Myocyte (in vitro differentiated cells): Measurements from ENCODE around the gene SNTG2. TPM values are rescaled to one million over a fixed set of nuclear protein-coding genes. Genes with fewer than 3 reads are reported as not detected.

Source experiments
- DNase-seq: peaks from one replicate; pipeline ENCODE4 v3.0.0-alpha.2; 2012; ENCODE audit warnings: low read depth
- total RNA-seq: library from RNA; depleted of rRNA; stranded (reverse); fragments of >200 nt; gene quantifications from 2 replicates; pipeline ENCODE4 v1.2.3, GENCODE V29; 2014

Gene SNTG2
- total RNA-seq, 1 donor from 2014 or later = not detected

GRCh38 chr2:1137913-1138391 lies 187.3 kb downstream of the SNTG2 start:
- DNase-seq = no peak

DNA sequence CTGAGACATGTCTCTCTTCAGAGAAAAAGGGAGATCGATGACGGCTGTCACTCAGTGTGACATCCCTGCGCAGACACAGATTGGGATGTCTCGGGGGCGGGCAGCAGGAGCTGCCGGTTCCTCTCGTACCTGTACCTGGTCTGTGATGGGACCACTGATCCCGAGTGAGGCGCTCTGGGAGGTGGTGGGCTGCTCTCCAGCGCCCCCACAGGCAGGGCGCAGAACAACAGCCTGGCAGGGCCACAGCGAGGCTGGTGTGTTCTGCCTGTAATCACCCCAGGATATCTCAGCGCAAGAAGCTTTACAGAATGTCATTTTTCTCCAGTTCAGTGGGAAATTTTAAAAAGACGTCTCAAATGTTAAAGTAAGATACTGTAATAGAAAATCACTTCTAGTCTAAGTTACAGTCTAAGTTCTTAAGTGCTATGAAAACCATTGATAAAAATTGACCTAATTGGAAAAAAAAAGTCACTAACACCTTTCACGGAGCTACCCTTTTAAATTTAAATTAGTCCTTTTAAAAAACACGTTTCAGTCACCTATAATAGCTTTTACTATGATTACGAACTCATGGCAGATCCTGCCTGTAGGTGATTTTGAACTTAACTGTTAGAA lies 189.8 kb downstream of the SNTG2 start:
- peak; percentile 8 for DNase-seq

- no peak for DNase-seq
Observed at GRCh38 chr2:1141079-1141478, 190.4 kb downstream of the SNTG2 start.

GRCh38 chr2:1143129-1143528 lies 192.5 kb downstream of the SNTG2 start:
- DNase-seq = no peak

GRCh38 chr2:1147873-1148612 lies 197.4 kb downstream of the SNTG2 start:
- no peak for DNase-seq

GRCh38 chr2:1150724-1151511 lies 200.3 kb downstream of the SNTG2 start:
- DNase-seq = no peak

GRCh38 chr2:1152375-1152774 lies 201.7 kb downstream of the SNTG2 start:
- no peak for DNase-seq

DNA sequence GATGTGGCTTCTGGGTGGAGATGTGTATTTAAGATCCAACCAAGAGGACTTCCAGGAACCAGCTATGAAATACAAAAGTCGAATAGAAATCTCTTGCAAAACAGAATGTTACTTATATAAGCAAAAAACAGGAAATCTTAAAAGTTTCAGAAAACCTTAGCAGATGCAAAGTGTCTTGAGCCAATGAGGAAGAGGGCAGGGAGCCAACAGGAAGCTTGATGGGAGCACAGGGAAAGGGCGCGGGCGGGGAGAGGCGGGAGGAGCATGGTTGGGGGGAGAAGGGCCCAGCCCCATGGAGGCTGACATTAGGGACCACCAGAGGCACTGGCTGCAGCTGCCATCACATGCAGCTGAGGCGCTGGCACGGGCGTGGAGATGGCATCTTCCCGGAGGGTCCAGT lies 203.3 kb downstream of the SNTG2 start:
- no peak for DNase-seq

GRCh38 chr2:1154710-1155594 lies 204.3 kb downstream of the SNTG2 start:
- no peak for DNase-seq

DNA sequence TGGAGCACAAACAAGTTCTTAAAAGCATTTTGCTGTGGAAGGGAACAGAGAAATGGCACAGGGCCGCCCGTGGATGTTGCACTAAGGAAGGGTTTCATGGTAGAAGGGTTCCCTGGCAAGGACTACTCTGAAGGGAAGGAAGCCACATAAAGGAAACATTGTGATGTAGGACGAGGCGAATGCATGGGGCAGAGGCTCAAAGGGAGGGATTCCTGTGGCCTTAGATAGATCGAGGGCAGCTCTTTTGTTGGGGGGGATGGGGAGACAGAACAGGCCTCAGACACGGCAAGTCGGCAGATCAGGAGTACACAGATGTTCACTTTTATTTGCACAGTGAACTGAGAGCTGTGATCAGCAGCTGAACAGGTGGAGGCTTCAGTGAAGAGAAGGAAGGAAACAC lies 205.4 kb downstream of the SNTG2 start:
- DNase-seq = no peak

DNA sequence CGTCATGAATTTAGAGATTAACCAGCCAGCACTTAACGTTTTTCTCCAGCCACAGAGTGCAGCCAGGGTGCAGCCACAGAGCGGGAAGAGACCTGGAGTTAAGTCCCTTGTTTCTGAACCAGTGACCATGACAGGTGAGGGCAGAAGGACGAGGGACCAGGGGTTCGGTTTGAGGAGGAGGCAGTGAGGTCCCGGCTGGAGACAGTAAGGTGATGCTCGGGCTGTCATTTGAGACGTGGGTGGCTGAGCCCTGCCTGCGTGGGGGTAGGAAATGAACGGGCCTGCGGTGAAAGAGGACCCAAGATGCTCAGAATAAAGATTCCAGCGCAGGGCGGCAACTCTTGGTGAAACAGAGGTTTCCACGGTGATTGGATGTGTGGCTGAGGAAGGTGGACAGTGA lies 205.9 kb downstream of the SNTG2 start:
- no peak for DNase-seq

DNA sequence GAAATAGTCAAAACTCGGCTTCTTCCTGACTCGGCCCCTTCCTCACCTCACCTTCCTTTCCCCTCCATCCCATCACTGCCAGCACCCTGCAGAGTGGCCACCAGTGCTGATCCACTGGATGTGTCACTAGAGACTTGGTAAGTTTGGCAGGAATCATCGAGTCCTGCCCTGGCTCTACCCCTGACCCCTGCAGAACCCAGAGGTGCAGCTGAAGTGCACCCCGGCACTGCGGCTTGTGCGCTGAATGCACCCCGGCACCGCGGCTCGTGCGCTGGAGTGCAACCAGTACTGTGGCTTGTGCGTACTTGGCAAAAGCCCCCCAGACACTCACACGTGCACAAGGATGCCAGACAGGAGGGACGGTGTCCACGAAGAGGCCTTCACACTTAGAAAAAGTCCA lies 206.5 kb downstream of the SNTG2 start:
- no peak for DNase-seq

DNA sequence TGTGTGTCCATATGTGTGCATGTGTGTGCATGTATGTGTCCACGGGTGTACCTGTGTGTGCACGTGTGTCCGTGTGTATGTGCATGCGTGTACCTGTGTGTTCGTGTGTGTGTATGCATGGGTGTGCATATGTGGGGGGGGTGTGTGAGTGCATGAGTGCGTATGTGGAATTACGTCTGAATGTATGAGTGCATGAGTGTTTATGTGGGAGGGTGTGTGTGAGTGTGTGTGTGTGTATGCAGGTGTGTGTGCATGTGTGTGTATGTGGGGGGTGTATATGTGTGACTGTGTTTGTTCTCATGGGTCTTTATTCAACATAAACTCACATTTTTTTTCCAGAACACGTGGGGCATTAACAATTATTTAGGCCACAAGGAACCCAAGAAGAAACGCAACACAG lies 208.4 kb downstream of the SNTG2 start:
- DNase-seq = no peak

GRCh38 chr2:1162246-1162645 lies 211.6 kb downstream of the SNTG2 start:
- DNase-seq = no peak

DNA sequence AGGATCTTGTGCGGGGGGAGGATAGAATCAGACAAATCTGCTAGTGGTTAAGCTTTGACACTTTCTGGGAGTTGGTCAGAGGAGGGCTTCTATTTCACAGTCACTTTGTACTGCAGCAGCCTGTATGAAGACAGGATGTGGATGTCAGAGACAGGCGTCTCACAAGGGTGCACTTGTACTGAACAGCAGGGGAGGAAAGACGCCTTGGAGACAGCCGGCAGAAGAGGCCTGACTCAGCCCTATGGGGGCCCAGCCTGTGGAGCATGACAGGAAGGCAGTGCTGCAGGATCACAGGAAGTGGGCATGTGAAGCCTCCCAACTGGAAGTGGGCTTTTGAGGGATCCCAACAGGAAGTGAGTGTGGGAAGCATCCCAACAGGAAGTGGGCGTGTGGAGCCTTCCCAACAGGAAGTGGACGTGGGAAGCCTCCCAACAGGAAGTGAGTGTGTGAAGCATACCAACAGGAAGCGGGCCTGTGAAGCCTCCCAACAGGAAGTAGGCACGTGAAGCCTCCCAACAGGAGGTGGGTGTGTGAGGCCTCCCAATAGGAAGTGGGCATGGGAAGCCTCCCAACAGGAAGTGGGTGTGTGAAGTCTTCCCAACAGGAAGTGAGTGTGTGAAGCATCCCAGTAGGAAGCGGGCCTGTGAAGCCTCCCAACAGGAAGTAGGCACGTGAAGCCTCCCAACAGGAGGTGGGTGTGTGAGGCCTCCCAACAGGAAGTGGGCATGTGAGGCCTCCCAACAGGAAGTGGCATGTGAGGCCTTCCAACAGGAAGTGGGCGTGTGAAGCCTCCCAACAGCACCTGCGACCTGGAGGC lies 212.3 kb downstream of the SNTG2 start:
- DNase-seq = no peak

GRCh38 chr2:1166976-1167375 lies 216.3 kb downstream of the SNTG2 start:
- no peak for DNase-seq

DNA sequence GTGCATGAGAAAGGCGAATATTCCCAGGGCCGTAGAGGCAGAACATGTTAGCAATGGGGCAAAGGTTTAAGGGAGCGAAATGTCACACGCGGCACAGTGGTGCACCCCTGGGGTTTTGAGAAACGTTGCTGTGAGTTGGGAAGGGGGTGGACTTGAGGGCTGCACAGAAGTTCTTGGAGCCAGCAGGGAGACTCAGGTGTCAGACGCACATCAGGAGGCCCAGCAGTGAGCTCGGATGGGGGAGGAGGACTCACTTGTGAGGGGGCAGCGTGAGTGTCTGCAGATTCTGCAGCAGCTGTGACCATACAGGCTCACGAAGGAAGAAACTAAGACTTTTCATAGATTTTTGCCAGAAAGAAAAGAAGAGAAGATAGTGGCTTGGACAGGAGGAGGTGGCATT lies 218.2 kb downstream of the SNTG2 start:
- DNase-seq = no peak

GRCh38 chr2:1169291-1169949 lies 218.8 kb downstream of the SNTG2 start:
- DNase-seq = no peak

DNA sequence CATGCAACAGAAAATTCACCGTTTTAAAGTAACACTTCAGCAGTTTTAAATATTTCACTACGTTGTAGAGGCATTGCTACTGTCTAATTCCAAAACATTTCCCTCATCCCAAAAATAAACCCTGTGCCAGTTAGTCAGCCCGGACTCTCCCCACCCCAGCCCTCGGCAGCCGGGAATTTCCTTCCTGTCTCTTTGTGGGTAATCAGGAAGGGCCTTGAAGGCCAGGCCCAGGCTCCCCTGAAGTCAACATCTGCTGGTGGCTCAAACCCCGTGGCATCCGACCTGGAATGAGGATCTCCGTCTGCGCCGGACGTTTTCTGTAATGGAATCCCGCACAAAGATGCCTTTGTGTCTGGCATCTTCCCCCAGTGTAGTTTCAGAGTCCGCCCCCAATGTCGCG lies 219.6 kb downstream of the SNTG2 start:
- DNase-seq = no peak

GRCh38 chr2:1170711-1171110 lies 220.1 kb downstream of the SNTG2 start:
- no peak for DNase-seq
